GM12878 (cell line): ENCODE results near the gene EN1. TPM values are rescaled to one million over a fixed set of nuclear protein-coding genes. Genes with fewer than 3 reads are reported as not detected.

Experiments
- ATAC-seq: fragments of 200-7000 bp; cut with Tn5 transposase; 3 replicates; pipeline ENCODE4 v1.9.1; 2020; ENCODE audit warnings: mild to moderate bottlenecking, moderate library complexity
- Bru-seq: library from RNA; stranded (reverse); fragments of 400-500 nt; gene quantifications from one replicate; lab custom pipeline; 2021; lab: Mats Ljungman, UMichigan
- BruChase-seq, 2 experiments: library from RNA; stranded (reverse); fragments of 400-500 nt; gene quantifications; one replicate each; lab custom pipeline; 2021; lab: Mats Ljungman, UMichigan
- BruUV-seq: library from RNA; stranded (reverse); fragments of 400-500 nt; replicated peaks from 2 replicates; lab custom pipeline; 2021; lab: Mats Ljungman, UMichigan
- CTCF ChIA-PET: fragments of 300-600 bp; sonication (Branson Sonifier 250); formaldehyde crosslinking; extraction: SDS; loops from one replicate; lab custom pipeline; 2021; ENCODE audit warnings: inconsistent platforms; lab: Yijun Ruan, JAX
- POLR2A ChIA-PET: fragments of 350-600 bp; formaldehyde crosslinking; extraction: SDS; loops from one replicate; lab custom pipeline; 2021; ENCODE audit warnings: inconsistent platforms; lab: Charles Lee
- RAD21 ChIA-PET: fragments of 300-600 bp; sonication (Branson Sonifier 250); formaldehyde crosslinking; loops from one replicate; lab custom pipeline; 2023; ENCODE audit warnings: antibody characterized with exemption; ENCODE audit not compliant: unreplicated experiment; lab: Charles Lee
- SMC1A ChIA-PET: fragments of 300-600 bp; sonication (Branson Sonifier 250); formaldehyde crosslinking; loops from one replicate; lab custom pipeline; 2023; ENCODE audit not compliant: unreplicated experiment, uncharacterized antibody; lab: Charles Lee
- DNase-seq: peaks from one replicate; pipeline ENCODE4 v3.0.0-alpha.2; 2011; ENCODE audit warnings: low read depth, low spot score
- FAIRE-seq: peaks from 3 replicates; lab custom pipeline; 2011; peaks lifted over from hg19 to GRCh38; lab: Jason Lieb, UNC
- H2AFZ ChIP-seq: 2 replicates; pipeline ENCODE4 v1.6.0; 2011; ENCODE audit warnings: low read depth, low read length, control low read depth; ENCODE audit not compliant: control insufficient read depth
- H3K27ac ChIP-seq: 2 replicates; pipeline ENCODE4 v1.5.1; 2011; ENCODE audit warnings: control low read depth; ENCODE audit not compliant: control insufficient read depth, insufficient read depth
- H3K27me3 ChIP-seq, 2 experiments: replicated peaks in 1 of 2; 2 replicates each; pipeline versions ENCODE4 v1.6.0 to v1.6.1; 2011; ENCODE audit warnings: low read length in 1 of 2; ENCODE audit not compliant: control insufficient read depth in 2 of 2, insufficient read depth in 2 of 2
- H3K36me3 ChIP-seq, 2 experiments: 2 replicates each; pipeline ENCODE4 v1.5.1; 2011; ENCODE audit warnings: low read length in 1 of 2; ENCODE audit not compliant: control insufficient read depth in 2 of 2, insufficient read depth in 2 of 2
- H3K4me1 ChIP-seq: 2 replicates; pipeline ENCODE4 v1.6.1; 2011; ENCODE audit warnings: mild to moderate bottlenecking, low read length, moderate library complexity, mixed read lengths; ENCODE audit not compliant: control insufficient read depth, insufficient read depth
- H3K4me2 ChIP-seq: 2 replicates; pipeline ENCODE4 v1.6.0; 2011; ENCODE audit warnings: control low read depth; ENCODE audit not compliant: control insufficient read depth, insufficient read depth
- H3K4me3 ChIP-seq: fragments of 200-600 bp; sonication (generic); 2 replicates; pipeline ENCODE4 v1.5.1; 2016
- H3K79me2 ChIP-seq: 2 replicates; pipeline ENCODE4 v1.6.0; 2011; ENCODE audit warnings: low read length; ENCODE audit not compliant: control insufficient read depth, insufficient read depth
- H3K9ac ChIP-seq: 2 replicates; pipeline ENCODE4 v1.8.0; 2011; ENCODE audit warnings: low read length, control low read depth, mixed read lengths; ENCODE audit not compliant: control insufficient read depth, insufficient read depth
- H3K9me3 ChIP-seq: replicated peaks from 3 replicates; pipeline ENCODE4 v1.5.1; 2011; ENCODE audit warnings: mild to moderate bottlenecking, low read length; ENCODE audit not compliant: control insufficient read depth, insufficient read depth
- H4K20me1 ChIP-seq: 2 replicates; pipeline ENCODE4 v1.6.0; 2011; ENCODE audit not compliant: control insufficient read depth, insufficient read depth
- CEBPB ChIP-seq, 2 experiments: fragments of 150-350 bp in 1 of 2; IDR thresholded peaks; 2 replicates each; pipeline ENCODE4 v1.6.1; 2012 to 2014; ENCODE audit warnings: low read depth in 2 of 2, low read length in 2 of 2, borderline replicate concordance in 1 of 2, inconsistent platforms in 1 of 2
- CUX1 ChIP-seq: IDR thresholded peaks from 2 replicates; pipeline ENCODE4 v1.6.1; 2012; ENCODE audit warnings: improper control_type of control experiment, low read depth, low read length; ENCODE audit not compliant: insufficient replicate concordance
- GABPA ChIP-seq: IDR thresholded peaks from 2 replicates; pipeline ENCODE4 v1.6.1; 2014; ENCODE audit warnings: antibody characterized with exemption, low read depth, mild to moderate bottlenecking, inconsistent platforms
- HSF1 ChIP-seq: fragments of 150-350 bp; IDR thresholded peaks from 2 replicates; pipeline ENCODE4 v1.6.1; 2014; ENCODE audit warnings: mild to moderate bottlenecking, low read depth, low read length
- NFYB ChIP-seq: IDR thresholded peaks from 2 replicates; pipeline ENCODE4 v1.6.1; 2011; ENCODE audit warnings: low read depth, mild to moderate bottlenecking, low read length, improper control_type of control experiment, moderate library complexity; ENCODE audit not compliant: insufficient read depth
- NR2C1 ChIP-seq: fragments of 450-650 bp; IDR thresholded peaks from 2 replicates; pipeline ENCODE4 v1.6.1; 2017; ENCODE audit warnings: antibody characterized with exemption, mild to moderate bottlenecking, moderate library complexity
- SIN3A ChIP-seq: IDR thresholded peaks from 2 replicates; pipeline ENCODE4 v1.6.1; 2012; ENCODE audit warnings: low read depth, low read length, improper control_type of control experiment
- SMC3 ChIP-seq: IDR thresholded peaks from 2 replicates; pipeline ENCODE4 v1.6.1; 2011; ENCODE audit warnings: low read length, improper control_type of control experiment, borderline replicate concordance
- SREBF2 ChIP-seq: IDR thresholded peaks from 2 replicates; pipeline ENCODE4 v1.6.1; 2012; ENCODE audit warnings: mild to moderate bottlenecking, low read length
- YY1 ChIP-seq: IDR thresholded peaks from 2 replicates; pipeline ENCODE4 v1.6.1; 2011; ENCODE audit warnings: low read depth, mild to moderate bottlenecking, low read length
- ZSCAN29 ChIP-seq: fragments of 450-650 bp; IDR thresholded peaks from 2 replicates; pipeline ENCODE4 v1.6.1; 2017; ENCODE audit warnings: mild to moderate bottlenecking, moderate library complexity
- WGBS: methylation state at CpG from one replicate; pipeline ENCODE4 v1.1.6; 2016; ENCODE audit warnings: low lambda C conversion rate; ENCODE audit not compliant: insufficient replicate concordance, insufficient coverage; ENCODE audit errors: missing lambda C conversion rate; 5-methylcytosine and 5-hydroxymethylcytosine counted together
- in situ Hi-C: fragments of 300-500 bp; cut with MboI; formaldehyde crosslinking; loops from 9 replicates; pipeline ENCODE4 v1.14.3; 2018; ENCODE audit warnings: mixed read lengths
- intact Hi-C: fragments of 100-400 bp; cut with micrococcal nuclease; formaldehyde crosslinking; loops from one replicate; pipeline ENCODE4 v1.14.2; 2022; ENCODE audit not compliant: unreplicated experiment
- long read RNA-seq, 2 experiments: library from polyadenylated mRNA; unstranded; transcript quantifications; one replicate each; pipeline ENCODE4 v2.0.0, GENCODE V29; 2019 to 2020
- polyA minus RNA-seq, 3 experiments: library from RNA; depleted of rRNA, polyadenylated mRNA; stranded (reverse); fragments of >200 nt; gene quantifications; 2 replicates each; pipeline ENCODE4 v1.2.3, GENCODE V29; 2011
- polyA plus RNA-seq, 11 experiments: library from polyadenylated mRNA; depleted of rRNA in 4 of 11; unstranded in 6 of 11; stranded (reverse) in 5 of 11; fragments of >200 nt; fragmentation: Nextera tagmentation in 4 of 11; fragmentation: Illumina TruSeq in 1 of 11; extraction: Ambion mirVana in 4 of 11; extraction: Trizol in 1 of 11; gene quantifications; 1 replicate in 1 of 11; 2 replicates in 10 of 11; pipeline versions ENCODE4 v1.2.1 to v1.2.3, GENCODE V29; 2011 to 2016; ENCODE audit warnings: inconsistent platforms in 2 of 11, missing spikeins in 2 of 11, low read depth in 1 of 11
- total RNA-seq, 4 experiments: library from RNA; depleted of rRNA in 3 of 4; stranded (reverse); fragments of >200 nt in 3 of 4; fragmentation: Illumina TruSeq in 1 of 4; extraction: Trizol in 1 of 4; gene quantifications; 2 replicates each; pipeline versions ENCODE4 v1.2.1 to v1.2.3, GENCODE V29; 2013 to 2021
- TF ChIP-seq, protein P1 (sequence below): IDR thresholded peaks from 2 replicates; pipeline ENCODE4 v1.6.1; 2012; ENCODE audit warnings: low read depth, low read length, improper control_type of control experiment

Gene EN1
- not detected in 2 replicates for total RNA-seq (2013; cell fraction: nucleolus; rRNA removed)
- not detected in 2 replicates for total RNA-seq (2014; rRNA removed)
- total RNA-seq (2014; rRNA removed; fragmentation: Illumina TruSeq; extraction: Trizol), result not detected in 2 replicates
- total RNA-seq (2021), result not detected in 2 replicates
- polyA plus RNA-seq (2011; ENCODE audit: low read depth), result not detected
- polyA plus RNA-seq (2011; rRNA removed), result not detected in 2 replicates
- not detected in 2 replicates for polyA plus RNA-seq (2011; cell fraction: cytosol; rRNA removed)
- not detected in 2 replicates for polyA plus RNA-seq (2011; cell fraction: nucleus; rRNA removed)
- polyA plus RNA-seq (2012), result not detected in 2 replicates
- polyA plus RNA-seq (2014; fragmentation: Illumina TruSeq; extraction: Trizol), result not detected in 2 replicates
- not detected for polyA plus RNA-seq (2014; fragmentation: Nextera tagmentation; extraction: Ambion mirVana)
- polyA plus RNA-seq (2014; rRNA removed), result not detected in 2 replicates
- not detected for polyA plus RNA-seq (2016; fragmentation: Nextera tagmentation; extraction: Ambion mirVana)
- not detected in 2 replicates for polyA minus RNA-seq (2011; rRNA and poly(A)+ RNA removed)
- polyA minus RNA-seq (2011; cell fraction: cytosol; rRNA and poly(A)+ RNA removed), result not detected in 2 replicates
- not detected in 2 replicates for polyA minus RNA-seq (2011; cell fraction: nucleus; rRNA and poly(A)+ RNA removed)
- Bru-seq, nascent RNA, result not detected
- BruChase-seq, experiment 1, labeled RNA remaining after a 6-hour chase, result not detected
- BruChase-seq, experiment 2, labeled RNA remaining after a 2-hour chase, result not detected
- long read RNA-seq, experiment 1, result 0 reads
- long read RNA-seq, experiment 2, result 0 reads

GRCh38 chr2:118846953-118847761 lies at the start of gene EN1:
Gene EN1 (minus strand): TSS chr2:118847648. CDS start chr2:118847167, 481 bp downstream.
- BruUV-seq, result no TSS peak
- H3K27ac ChIP-seq, result no peak within 1 kb of the TSS
- ChIA-PET RAD21 (no interaction called here), POLR2A (no interaction called here), SMC1A (interaction anchor here (0.6 kb wide), 1 partner anchor 545 kb away, joined by 3 read pairs; no protein-coding TSS in a partner anchor), CTCF (no interaction called here)
- no peak within 1 kb of the TSS for H3K4me3 ChIP-seq
- DNase-seq (no peak), ATAC-seq (no peak), FAIRE-seq (no peak)
- 32% methylated on average over 44 of the region's 64 CpGs for WGBS
- no peak within 1 kb of the TSS for H3K4me2 ChIP-seq
- peaks cover 14 to 25% of the 10 kb centered on the region in 2 experiments for H3K27me3 ChIP-seq
- H3K4me1 ChIP-seq, result no peaks in the 10 kb centered on the region
- in situ Hi-C loops, result no loop called here
- no peaks in the 10 kb centered on the region for H4K20me1 ChIP-seq
- H2AFZ ChIP-seq, result no peak within 1 kb of the TSS
- H3K79me2 ChIP-seq, result no peaks in the 10 kb centered on the region
- no peaks in the 10 kb centered on the region for H3K36me3 ChIP-seq
- no peak within 1 kb of the TSS for H3K9ac ChIP-seq
- intact Hi-C loops, result no loop called here
- no peaks in the 10 kb centered on the region for H3K9me3 ChIP-seq
- TF ChIP-seq SMC3, result no peak
- TF ChIP-seq ZSCAN29, result no peak
- no peak for TF ChIP-seq CUX1
- TF ChIP-seq NFYB, result no peak
- TF ChIP-seq, protein P1, sequence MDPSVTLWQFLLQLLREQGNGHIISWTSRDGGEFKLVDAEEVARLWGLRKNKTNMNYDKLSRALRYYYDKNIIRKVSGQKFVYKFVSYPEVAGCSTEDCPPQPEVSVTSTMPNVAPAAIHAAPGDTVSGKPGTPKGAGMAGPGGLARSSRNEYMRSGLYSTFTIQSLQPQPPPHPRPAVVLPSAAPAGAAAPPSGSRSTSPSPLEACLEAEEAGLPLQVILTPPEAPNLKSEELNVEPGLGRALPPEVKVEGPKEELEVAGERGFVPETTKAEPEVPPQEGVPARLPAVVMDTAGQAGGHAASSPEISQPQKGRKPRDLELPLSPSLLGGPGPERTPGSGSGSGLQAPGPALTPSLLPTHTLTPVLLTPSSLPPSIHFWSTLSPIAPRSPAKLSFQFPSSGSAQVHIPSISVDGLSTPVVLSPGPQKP, result no peak
- no peak for TF ChIP-seq SIN3A
- TF ChIP-seq SREBF2, result no peak
- TF ChIP-seq CEBPB (IDR thresholded peaks at IDR 0.05; ENCODE audit: borderline replicate concordance in 1 of 2, low read depth in 2 of 2, low read length in 2 of 2), result no peak
- no peak for TF ChIP-seq NR2C1
- TF ChIP-seq HSF1, result no peak
- TF ChIP-seq YY1, result no peak
- no peak for TF ChIP-seq GABPA
